Astrocyte (in vitro differentiated cells and primary cell): ENCODE results near the gene TNFRSF12A. TPM values are rescaled to one million over a fixed set of nuclear protein-coding genes. Genes with fewer than 3 reads are reported as not detected.
"Not testable (repeated sequence)": the region's sequence is repeated elsewhere in the genome, so short reads cannot be mapped to it uniquely, and the experiment has no call there.

Experiments used
- DNase-seq: peaks from one replicate; pipeline ENCODE4 v3.0.0-alpha.2; 2010; ENCODE audit warnings: low read depth
- FAIRE-seq: peaks from 2 replicates; lab custom pipeline; 2011; peaks lifted over from hg19 to GRCh38; lab: Jason Lieb, UNC
- H2AFZ ChIP-seq: 2 replicates; pipeline ENCODE4 v1.6.0; 2012; ENCODE audit warnings: low read depth, low read length, inconsistent platforms
- H3K27ac ChIP-seq: 2 replicates; pipeline ENCODE4 v1.5.1; 2011; ENCODE audit warnings: low read depth, low read length, inconsistent platforms
- H3K27me3 ChIP-seq: 2 replicates; pipeline ENCODE4 v1.6.0; 2011; ENCODE audit warnings: low read length, inconsistent platforms; ENCODE audit not compliant: insufficient read depth
- H3K36me3 ChIP-seq: 2 replicates; pipeline ENCODE4 v1.5.1; 2011; ENCODE audit warnings: low read length, inconsistent platforms; ENCODE audit not compliant: insufficient read depth
- H3K4me1 ChIP-seq: 2 replicates; pipeline ENCODE4 v1.5.1; 2011; ENCODE audit warnings: low read length, inconsistent platforms; ENCODE audit not compliant: insufficient read depth
- H3K4me2 ChIP-seq: 2 replicates; pipeline ENCODE4 v1.6.0; 2012; ENCODE audit warnings: low read length, inconsistent platforms
- H3K4me3 ChIP-seq: 2 replicates; pipeline ENCODE4 v1.5.1; 2011; ENCODE audit warnings: low read depth, mild to moderate bottlenecking, low read length, inconsistent platforms; ENCODE audit not compliant: insufficient read depth
- H3K79me2 ChIP-seq: 2 replicates; pipeline ENCODE4 v1.6.0; 2012; ENCODE audit warnings: mild to moderate bottlenecking, low read length, inconsistent platforms; ENCODE audit not compliant: insufficient read depth
- H3K9ac ChIP-seq: 2 replicates; pipeline ENCODE4 v1.6.0; 2012; ENCODE audit warnings: mild to moderate bottlenecking, low read length, inconsistent platforms
- H3K9me3 ChIP-seq: 2 replicates; pipeline ENCODE4 v1.5.1; 2012; ENCODE audit warnings: low read depth, mild to moderate bottlenecking, low read length, inconsistent platforms; ENCODE audit not compliant: insufficient read depth
- H4K20me1 ChIP-seq: 2 replicates; pipeline ENCODE4 v1.6.0; 2012; ENCODE audit warnings: low read length, inconsistent platforms; ENCODE audit not compliant: insufficient read depth
- H3K27ac Mint-ChIP-seq: one replicate; pipeline ENCODE4 v1.8.0; 2021; ENCODE audit warnings: mild to moderate bottlenecking, mixed read lengths; ENCODE audit not compliant: unreplicated experiment
- H3K27me3 Mint-ChIP-seq: one replicate; pipeline ENCODE4 v1.8.0; 2021; ENCODE audit warnings: low read depth, mixed read lengths; ENCODE audit not compliant: unreplicated experiment
- H3K36me3 Mint-ChIP-seq: one replicate; pipeline ENCODE4 v1.8.0; 2021; ENCODE audit warnings: low read depth, mixed read lengths; ENCODE audit not compliant: unreplicated experiment
- H3K4me1 Mint-ChIP-seq: one replicate; pipeline ENCODE4 v1.8.0; 2021; ENCODE audit warnings: low read depth, mixed read lengths; ENCODE audit not compliant: unreplicated experiment
- H3K4me3 Mint-ChIP-seq: one replicate; pipeline ENCODE4 v1.8.0; 2021; ENCODE audit warnings: mild to moderate bottlenecking, moderate library complexity, mixed read lengths; ENCODE audit not compliant: unreplicated experiment
- H3K9me3 Mint-ChIP-seq: one replicate; pipeline ENCODE4 v1.8.0; 2021; ENCODE audit warnings: mild to moderate bottlenecking, mixed read lengths; ENCODE audit not compliant: unreplicated experiment
- CTCF ChIP-seq: IDR thresholded peaks from 2 replicates; pipeline ENCODE4 v1.5.1; 2011; ENCODE audit warnings: low read depth, mild to moderate bottlenecking, inconsistent platforms, low read length, moderate library complexity; ENCODE audit not compliant: insufficient read depth
- EZH2 ChIP-seq: IDR thresholded peaks from 2 replicates; pipeline ENCODE4 v1.6.1; 2012; ENCODE audit warnings: mild to moderate bottlenecking, low read length, inconsistent platforms; ENCODE audit not compliant: insufficient read depth
- total RNA-seq: library from RNA; stranded (reverse); gene quantifications from 2 replicates; pipeline ENCODE4 v1.2.1, GENCODE V29; 2021

Gene TNFRSF12A
- total RNA-seq, 1 donor from 2014 or later: 262 TPM

GRCh38 chr16:3053330-3053710 is 33.2 kb downstream of the TNFRSF12A start:
- H3K79me2 ChIP-seq, H3K27ac Mint-ChIP-seq, H3K9me3 Mint-ChIP-seq, H3K4me3 Mint-ChIP-seq, H3K4me1 Mint-ChIP-seq, FAIRE-seq, H3K27ac ChIP-seq, H4K20me1 ChIP-seq, H3K4me2 ChIP-seq, DNase-seq, H3K36me3 ChIP-seq, H2AFZ ChIP-seq, H3K36me3 Mint-ChIP-seq, H3K9me3 ChIP-seq, H3K9ac ChIP-seq, H3K4me3 ChIP-seq, H3K27me3 ChIP-seq, H3K4me1 ChIP-seq: not testable (repeated sequence)
- H3K27me3 Mint-ChIP-seq: peaks cover 21% of the 10 kb centered on the region

- TF ChIP-seq CTCF (no peak), EZH2 (no peak)
- peaks cover 3% of the 10 kb centered on the region for H3K9me3 Mint-ChIP-seq
- H3K27me3 Mint-ChIP-seq: peaks cover 13% of the 10 kb centered on the region
- Histone ChIP-seq H3K4me3 (no peak overlapping the region), H3K9me3 (no peaks in the 10 kb centered on the region), H3K36me3 (no peaks in the 10 kb centered on the region), H3K4me2 (no peak overlapping the region), H3K27ac (no peak overlapping the region), H4K20me1 (peaks cover 3% of the 10 kb centered on the region), H3K79me2 (no peaks in the 10 kb centered on the region), H3K9ac (no peak overlapping the region), H2AFZ (no peak overlapping the region), H3K4me1 (peaks cover 10% of the 10 kb centered on the region), H3K27me3 (no peaks in the 10 kb centered on the region)
- no peaks in the 10 kb centered on the region for H3K4me1 Mint-ChIP-seq
- H3K36me3 Mint-ChIP-seq: peaks cover 10% of the 10 kb centered on the region
- no peak overlapping the region for H3K27ac Mint-ChIP-seq
- no peak overlapping the region for H3K4me3 Mint-ChIP-seq
- DNase-seq (no peak), FAIRE-seq (no peak)
Measured at GRCh38 chr16:3054965-3055733, 35.0 kb downstream of the TNFRSF12A start.

DNA sequence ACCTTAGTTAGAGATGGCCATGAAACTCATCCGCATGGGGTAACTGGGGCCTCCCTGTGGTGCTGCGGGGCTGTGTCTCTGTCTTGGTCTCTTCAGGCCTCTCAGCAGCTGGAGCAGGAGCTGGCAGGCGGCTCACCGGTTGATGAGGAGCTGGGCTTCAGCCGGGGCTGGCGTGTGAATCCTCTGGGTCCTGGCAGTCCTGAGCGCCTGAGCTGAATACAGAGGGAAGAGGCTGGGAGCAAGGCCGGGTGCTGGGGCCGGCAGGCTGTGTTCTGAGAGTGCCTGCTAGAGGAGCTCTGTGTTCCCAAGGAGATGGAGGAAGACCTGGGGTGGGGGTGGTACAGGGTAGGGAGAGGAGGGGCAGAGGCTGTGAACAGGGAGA is 35.6 kb downstream of the TNFRSF12A start:
- H3K36me3 ChIP-seq, H3K36me3 Mint-ChIP-seq, H3K9me3 ChIP-seq, H3K4me3 Mint-ChIP-seq, H3K27ac Mint-ChIP-seq, H3K4me2 ChIP-seq, H3K27ac ChIP-seq, DNase-seq, FAIRE-seq, H3K9me3 Mint-ChIP-seq, H3K4me1 ChIP-seq, H4K20me1 ChIP-seq, H3K4me3 ChIP-seq, H3K27me3 ChIP-seq, H3K4me1 Mint-ChIP-seq, H2AFZ ChIP-seq, H3K9ac ChIP-seq, H3K79me2 ChIP-seq: not testable (repeated sequence)
- H3K27me3 Mint-ChIP-seq: peaks cover 11% of the 10 kb centered on the region
